Head of caudate nucleus (tissue), 42 donors: ENCODE results near the gene C15orf40.
A peak's percentile ranks its signal among the peaks of the same experiment; 100 is the strongest.
"Not testable (repeated sequence)": the region's sequence is repeated elsewhere in the genome, so short reads cannot be mapped to it uniquely, and the experiment has no call there.

ENCODE experiments used
- DNase-seq, 42 donors: peaks; one replicate each; pipeline versions ENCODE4 v3.0.0 to v3.0.0-alpha.2; 2020 to 2021; ENCODE audit warnings: mixed read lengths in 7 of 42
- intact Hi-C: fragments of 100-400 bp; cut with DNase I; formaldehyde crosslinking; loops from one replicate; pipeline ENCODE4 v1.15.0; 2022

The C15orf40 gene

GRCh38 chr15:82963471-82964341, 47.7 kb downstream of the C15orf40 start:
- DNase-seq = no peak

GRCh38 chr15:82960766-82961165, 50.7 kb downstream of the C15orf40 start:
- intact Hi-C loops = no loop called here
- no peak for DNase-seq

More at GRCh38 chr15:82963471-82964341, 47.7 kb downstream of the C15orf40 start:
- intact Hi-C loops = no loop called here

GRCh38 chr15:82959423-82959822, 52.0 kb downstream of the C15orf40 start:
- intact Hi-C loops = no loop called here
- DNase-seq = no peak

- intact Hi-C loops = no loop called here
- DNase-seq = no peak
These were observed 52.8 kb downstream of the C15orf40 start for GRCh38 chr15:82958638-82959037.

GRCh38 chr15:82952158-82953081, 59.0 kb downstream of the C15orf40 start, which contains the start of gene HOMER2:
Gene HOMER2, minus strand, starts transcription at chr15:82952720. Its CDS starts 185 bp downstream, at chr15:82952535.
- DNase-seq = peak in 24 of 42 donors; percentile 4 to 55 (median 22)
- intact Hi-C loops = no loop called here

- DNase-seq = no peak
- intact Hi-C loops = no loop called here
These were observed 59.8 kb downstream of the C15orf40 start for GRCh38 chr15:82951472-82952157.

- intact Hi-C loops = no loop called here
- no peak for DNase-seq
These were observed 60.6 kb downstream of the C15orf40 start for GRCh38 chr15:82950746-82951370.

GRCh38 chr15:82950295-82950694, 61.1 kb downstream of the C15orf40 start:
- no peak for DNase-seq
- intact Hi-C loops = no loop called here

GRCh38 chr15:82946155-82946701, 65.2 kb downstream of the C15orf40 start:
- no peak for DNase-seq
- intact Hi-C loops = no loop called here

GRCh38 chr15:82945326-82945725, 66.1 kb downstream of the C15orf40 start:
- intact Hi-C loops = no loop called here
- DNase-seq = no peak

- intact Hi-C loops = no loop called here
- DNase-seq = no peak
These were observed 66.6 kb downstream of the C15orf40 start for GRCh38 chr15:82944821-82945220.

GRCh38 chr15:82944056-82944455, 67.4 kb downstream of the C15orf40 start:
- peak in 33 of 42 donors; percentile 9 to 84 (median 48) for DNase-seq
- intact Hi-C loops = no loop called here

- DNase-seq = no peak
- intact Hi-C loops = no loop called here
These were observed 68.3 kb downstream of the C15orf40 start for GRCh38 chr15:82943176-82943575.

GRCh38 chr15:82942691-82943090, 68.7 kb downstream of the C15orf40 start:
- intact Hi-C loops = no loop called here

GRCh38 chr15:82939678-82940077, 71.8 kb downstream of the C15orf40 start:
- DNase-seq, intact Hi-C loops: not testable (repeated sequence)

More at GRCh38 chr15:82942691-82943090, 68.7 kb downstream of the C15orf40 start:
- peak in 2 of 42 donors; percentile 26 to 42 for DNase-seq
